MM.1S (cell line): ENCODE measurements around the gene UNC119.

Experiments
- DNase-seq: peaks from one replicate; pipeline ENCODE4 v3.0.0-alpha.2; 2015
- H2AFZ ChIP-seq: fragments of 300-600 bp; sonication (generic); 2 replicates; pipeline ENCODE4 v1.6.0; 2016; ENCODE audit warnings: antibody characterized with exemption, low read length
- H3F3A ChIP-seq: fragments of 300-600 bp; sonication (generic); 2 replicates; pipeline ENCODE4 v1.6.1; 2016; ENCODE audit warnings: mild to moderate bottlenecking, antibody characterized with exemption, low read length, moderate library complexity, mixed read lengths; ENCODE audit not compliant: insufficient read depth
- H3K27ac ChIP-seq: fragments of 300-600 bp; sonication (generic); 2 replicates; pipeline ENCODE4 v1.5.1; 2016; ENCODE audit warnings: mild to moderate bottlenecking, low read length
- H3K27me3 ChIP-seq: fragments of 300-600 bp; sonication (generic); replicated peaks from 2 replicates; pipeline ENCODE4 v1.6.0; 2016; ENCODE audit warnings: low read length; ENCODE audit not compliant: insufficient read depth
- H3K36me3 ChIP-seq: fragments of 300-600 bp; sonication (generic); replicated peaks from 2 replicates; pipeline ENCODE4 v1.6.1; 2016; ENCODE audit warnings: mild to moderate bottlenecking, low read length, mixed read lengths; ENCODE audit not compliant: insufficient read depth
- H3K4me1 ChIP-seq: fragments of 300-600 bp; sonication (generic); 2 replicates; pipeline ENCODE4 v1.6.1; 2016; ENCODE audit warnings: low read length, mixed read lengths
- H3K4me2 ChIP-seq: fragments of 300-600 bp; sonication (generic); 2 replicates; pipeline ENCODE4 v1.6.0; 2016; ENCODE audit warnings: low read depth, low read length
- H3K4me3 ChIP-seq: fragments of 300-600 bp; sonication (generic); 2 replicates; pipeline ENCODE4 v1.5.1; 2016; ENCODE audit warnings: low read length, mixed read lengths
- H3K79me2 ChIP-seq: fragments of 300-600 bp; sonication (generic); 2 replicates; pipeline ENCODE4 v1.6.1; 2016; ENCODE audit warnings: mixed run types, low read length, mixed read lengths
- H3K9ac ChIP-seq: fragments of 300-600 bp; sonication (generic); 2 replicates; pipeline ENCODE4 v1.6.1; 2016; ENCODE audit warnings: low read length, mixed read lengths
- H3K9me2 ChIP-seq: fragments of 300-600 bp; sonication (generic); replicated peaks from 2 replicates; pipeline ENCODE4 v1.6.1; 2016; ENCODE audit warnings: mild to moderate bottlenecking, low read length, mixed read lengths; ENCODE audit not compliant: insufficient read depth
- H3K9me3 ChIP-seq: fragments of 300-600 bp; sonication (generic); replicated peaks from 2 replicates; pipeline ENCODE4 v1.6.1; 2016; ENCODE audit warnings: mild to moderate bottlenecking, low read length, mixed read lengths; ENCODE audit not compliant: insufficient read depth
- H4K20me1 ChIP-seq: fragments of 300-600 bp; sonication (generic); 2 replicates; pipeline ENCODE4 v1.6.1; 2016; ENCODE audit warnings: mild to moderate bottlenecking, low read length, moderate library complexity, mixed read lengths; ENCODE audit not compliant: insufficient read depth
- EZH2 ChIP-seq: fragments of 300-600 bp; sonication (generic); optimal IDR thresholded peaks from 2 replicates; pipeline ENCODE3; 2017; ENCODE audit warnings: low read depth, mild to moderate bottlenecking, antibody characterized with exemption, low read length, mixed read lengths
- EZH2phosphoT487 ChIP-seq: fragments of 300-600 bp; sonication (generic); IDR thresholded peaks from 2 replicates; pipeline ENCODE4 v1.6.1; 2018; ENCODE audit warnings: antibody characterized with exemption, low read length
- TF ChIP-seq, protein P1 (sequence below): fragments of 300-600 bp; sonication (generic); IDR thresholded peaks from 2 replicates; pipeline ENCODE4 v1.5.1; 2016; ENCODE audit warnings: antibody characterized with exemption, low read length, mixed read lengths

The UNC119 gene

DNA sequence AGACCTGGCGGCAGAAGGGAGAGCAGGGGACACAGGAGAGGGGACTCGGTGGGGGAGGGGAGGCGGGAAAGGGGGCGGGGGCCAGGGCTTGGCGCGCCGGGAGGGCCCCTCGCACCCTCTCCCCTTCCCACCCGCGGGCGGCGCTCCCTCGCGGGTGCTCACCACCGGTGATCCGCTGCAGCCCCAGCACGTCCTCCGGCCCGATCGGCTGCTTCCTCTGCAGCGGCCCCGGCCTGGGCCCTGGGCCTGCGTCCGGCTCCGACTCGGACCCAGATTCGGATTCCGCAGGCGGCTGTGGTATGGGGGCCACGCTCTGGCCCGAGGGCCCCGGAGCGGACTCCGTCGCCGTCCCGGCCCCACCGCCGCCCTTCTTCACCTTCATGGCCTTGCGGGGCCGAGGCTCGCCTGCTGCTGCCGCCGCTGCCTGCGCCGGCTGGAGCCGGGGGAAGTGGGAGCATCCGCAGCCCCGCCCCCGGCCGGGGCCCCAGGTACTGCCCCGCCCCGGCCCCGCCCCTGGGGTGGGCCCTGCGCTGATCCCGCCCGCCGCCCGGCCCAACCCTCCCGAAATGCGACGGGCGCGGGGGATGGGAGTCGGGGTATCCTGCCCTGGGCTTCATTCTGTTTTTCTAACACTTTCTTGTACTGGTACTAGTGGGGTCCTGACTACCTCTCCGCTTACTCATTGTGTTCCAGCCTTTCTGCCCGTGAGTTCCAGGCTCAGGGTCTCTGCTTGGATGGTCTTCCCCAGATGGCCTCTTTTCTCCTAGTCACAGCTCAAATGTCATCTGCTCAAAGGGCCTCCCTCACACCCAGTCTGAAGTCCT, at the start of gene UNC119:
Gene UNC119 (minus strand): TSS at position 449 of the 824 bp plus-strand sequence. CDS start 67 bp downstream, at position 382.
- peak within 1 kb of the TSS; percentile 52; the same call in 1 of the 2 replicates for H3K9ac ChIP-seq

DNA sequence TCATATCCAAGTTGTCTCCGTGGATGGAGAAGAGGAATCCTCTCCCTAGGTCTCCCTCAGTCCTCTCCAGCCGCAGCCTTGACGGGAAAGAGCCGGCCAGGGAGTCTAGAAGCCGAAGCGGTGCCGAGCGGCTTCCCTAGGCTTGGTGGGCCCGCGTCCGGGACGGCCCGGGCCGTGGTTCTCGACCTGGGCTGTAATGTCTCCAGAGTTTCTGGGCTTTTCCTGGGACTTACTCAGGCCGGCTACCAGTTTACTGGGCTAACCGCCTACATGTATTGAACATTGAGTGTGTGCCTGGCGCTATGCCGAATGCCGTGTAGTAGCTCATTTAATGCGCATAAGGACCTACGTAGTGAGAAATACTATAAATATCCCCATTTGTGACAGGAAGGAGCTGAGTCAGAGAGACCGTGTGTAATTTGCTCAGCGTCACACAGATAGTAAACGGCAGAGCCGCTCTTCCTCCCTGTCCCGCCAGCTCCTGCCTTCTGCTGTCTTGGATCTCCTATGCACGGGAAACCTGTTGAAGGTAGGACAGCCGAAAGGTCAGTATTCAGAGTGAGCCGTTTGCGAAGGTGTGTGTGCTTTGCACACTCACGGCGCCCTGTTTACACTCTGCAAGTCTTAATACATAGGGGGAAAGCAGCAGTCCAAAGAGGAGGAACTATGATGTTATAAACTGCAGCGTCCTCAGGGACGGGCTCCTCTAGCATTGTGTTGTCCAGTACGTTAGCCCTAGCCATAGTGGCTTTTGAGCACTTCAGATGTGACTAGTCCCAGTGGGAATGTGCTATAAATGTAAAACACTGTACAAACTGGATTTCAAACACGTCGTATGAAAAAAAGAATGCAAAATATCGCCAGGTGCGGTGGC, 47.1 kb upstream of the UNC119 start:
- Histone ChIP-seq H3K9ac (peak overlapping the region; percentile 82), H3K4me3 (peak overlapping the region; percentile 77), H3K79me2 (peaks cover 37% of the 10 kb centered on the region), H3K4me2 (peak overlapping the region; percentile 77), H3K9me3 (no peaks in the 10 kb centered on the region), H2AFZ (peak overlapping the region; percentile 66), H3F3A (peaks cover 16% of the 10 kb centered on the region), H3K4me1 (peaks cover 9% of the 10 kb centered on the region; the same call in 1 of the 2 replicates), H3K27me3 (no peaks in the 10 kb centered on the region), H4K20me1 (no peaks in the 10 kb centered on the region), H3K27ac (peak overlapping the region; percentile 91), H3K9me2 (no peaks in the 10 kb centered on the region), H3K36me3 (no peaks in the 10 kb centered on the region; the same call in 1 of the 2 replicates)
- TF ChIP-seq EZH2phosphoT487 (no peak), EZH2 (no peak)
- TF ChIP-seq, protein P1, sequence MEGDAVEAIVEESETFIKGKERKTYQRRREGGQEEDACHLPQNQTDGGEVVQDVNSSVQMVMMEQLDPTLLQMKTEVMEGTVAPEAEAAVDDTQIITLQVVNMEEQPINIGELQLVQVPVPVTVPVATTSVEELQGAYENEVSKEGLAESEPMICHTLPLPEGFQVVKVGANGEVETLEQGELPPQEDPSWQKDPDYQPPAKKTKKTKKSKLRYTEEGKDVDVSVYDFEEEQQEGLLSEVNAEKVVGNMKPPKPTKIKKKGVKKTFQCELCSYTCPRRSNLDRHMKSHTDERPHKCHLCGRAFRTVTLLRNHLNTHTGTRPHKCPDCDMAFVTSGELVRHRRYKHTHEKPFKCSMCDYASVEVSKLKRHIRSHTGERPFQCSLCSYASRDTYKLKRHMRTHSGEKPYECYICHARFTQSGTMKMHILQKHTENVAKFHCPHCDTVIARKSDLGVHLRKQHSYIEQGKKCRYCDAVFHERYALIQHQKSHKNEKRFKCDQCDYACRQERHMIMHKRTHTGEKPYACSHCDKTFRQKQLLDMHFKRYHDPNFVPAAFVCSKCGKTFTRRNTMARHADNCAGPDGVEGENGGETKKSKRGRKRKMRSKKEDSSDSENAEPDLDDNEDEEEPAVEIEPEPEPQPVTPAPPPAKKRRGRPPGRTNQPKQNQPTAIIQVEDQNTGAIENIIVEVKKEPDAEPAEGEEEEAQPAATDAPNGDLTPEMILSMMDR = no peak
- DNase-seq = peak; percentile 87

More for the DNA sequence above, at the start of gene UNC119:
- H3K4me2 ChIP-seq = peak within 1 kb of the TSS; percentile 88
- DNase-seq = peak; percentile 73
- H3K9me2 ChIP-seq = no peaks in the 10 kb centered on the region
- H3K4me3 ChIP-seq = peak within 1 kb of the TSS; percentile 81
- H3K27me3 ChIP-seq = 0 out of 2 replicates have a peak, but pooled peaks cover 5% of the 10 kb centered on the region
- H3K36me3 ChIP-seq = no peaks in the 10 kb centered on the region
- H3K79me2 ChIP-seq = no peaks in the 10 kb centered on the region
- no peaks in the 10 kb centered on the region for H4K20me1 ChIP-seq
- no peaks in the 10 kb centered on the region for H3K9me3 ChIP-seq
- H3F3A ChIP-seq = no peaks in the 10 kb centered on the region; the same call in 1 of the 2 replicates
- no peak within 1 kb of the TSS for H3K27ac ChIP-seq
- H2AFZ ChIP-seq = peak within 1 kb of the TSS; percentile 84
- H3K4me1 ChIP-seq = peaks cover 3% of the 10 kb centered on the region; the same call in 1 of the 2 replicates
- TF ChIP-seq EZH2phosphoT487 = no peak
- TF ChIP-seq, protein P1 = no peak
- no peak for TF ChIP-seq EZH2

DNA sequence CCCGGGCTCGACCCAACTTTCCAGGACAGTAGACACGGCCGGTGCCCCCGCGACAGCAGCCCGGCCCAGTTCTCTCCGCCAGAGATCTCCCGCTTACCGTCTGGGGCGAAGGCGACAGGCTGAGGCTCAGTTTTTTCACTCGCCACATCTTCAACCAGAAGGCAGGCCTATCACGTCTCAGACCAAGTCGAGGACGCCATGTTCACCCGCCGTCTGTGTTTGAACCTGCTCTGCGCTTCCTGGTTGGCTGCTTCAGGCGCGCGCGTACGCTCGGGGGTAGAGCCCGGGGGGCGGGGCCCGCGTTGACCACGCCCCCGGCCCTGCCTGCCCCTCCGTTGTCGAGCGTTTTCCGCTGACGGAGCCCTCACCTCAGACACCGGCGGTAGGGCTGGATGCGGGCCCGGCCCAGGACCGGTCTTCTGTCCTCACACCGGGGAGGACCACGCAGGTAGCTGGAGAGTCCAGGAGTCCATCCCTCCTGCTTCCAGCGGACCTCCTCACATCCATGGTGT, 46.4 kb upstream of the UNC119 start, which contains the start of gene SPAG5:
Gene SPAG5 (minus strand): TSS at position 227 of the 512 bp plus-strand sequence. CDS start 79 bp downstream, at position 148.
- Histone ChIP-seq H3K27ac (peak within 1 kb of the TSS; percentile 91), H3K4me1 (peaks cover 9% of the 10 kb centered on the region; the same call in 1 of the 2 replicates), H3K9me3 (no peaks in the 10 kb centered on the region), H4K20me1 (no peaks in the 10 kb centered on the region), H2AFZ (peak within 1 kb of the TSS; percentile 69), H3F3A (peaks cover 16% of the 10 kb centered on the region), H3K27me3 (no peaks in the 10 kb centered on the region), H3K4me3 (peak within 1 kb of the TSS; percentile 77), H3K36me3 (no peaks in the 10 kb centered on the region; the same call in 1 of the 2 replicates), H3K79me2 (peaks cover 42% of the 10 kb centered on the region), H3K4me2 (peak within 1 kb of the TSS; percentile 77), H3K9me2 (no peaks in the 10 kb centered on the region), H3K9ac (peak within 1 kb of the TSS; percentile 82)
- DNase-seq = peak; percentile 96
- no peak for TF ChIP-seq EZH2
- TF ChIP-seq, protein P1 = no peak
- no peak for TF ChIP-seq EZH2phosphoT487
